Prostate gland (tissue), 1 donor: ENCODE results near the gene PLEKHH2.

Experiments used
- POLR2A ChIP-seq: fragments of 450-650 bp; IDR thresholded peaks from one replicate; pipeline ENCODE4 v1.6.1; 2016; ENCODE audit warnings: antibody characterized with exemption, mild to moderate bottlenecking
- POLR2AphosphoS5 ChIP-seq: sonication (generic); formaldehyde crosslinking; IDR thresholded peaks from one replicate; pipeline ENCODE4 v1.6.1; 2017; ENCODE audit warnings: antibody characterized with exemption

DNA sequence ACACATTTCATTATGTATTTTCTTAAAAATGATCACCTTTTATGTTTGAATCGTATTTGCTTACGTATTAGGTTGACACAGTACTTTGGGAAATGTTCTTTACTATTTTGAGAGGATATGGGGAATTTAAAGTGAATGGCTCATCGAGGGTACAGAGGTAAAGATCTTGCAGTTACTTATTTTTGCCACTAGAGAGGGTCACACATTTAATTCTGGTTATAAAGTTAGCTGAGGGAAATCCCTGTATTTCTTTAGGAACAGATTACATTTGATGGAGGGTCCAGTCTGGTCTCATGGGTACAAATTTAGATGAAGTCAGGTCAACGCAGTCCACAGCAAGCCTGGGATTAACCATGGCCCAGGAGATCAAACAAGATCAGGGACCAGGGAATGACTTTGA, 161.2 kb downstream of the PLEKHH2 start:
- TF ChIP-seq POLR2AphosphoS5 (no peak), POLR2A (no peak)
